Measurements from ENCODE around the gene ASAP3. TPM values are rescaled to one million over a fixed set of nuclear protein-coding genes. Genes with fewer than 3 reads are reported as not detected.

The ASAP3 gene
- total RNA-seq, 1 experiment from 2014 or later, result 17.6 TPM

DNA sequence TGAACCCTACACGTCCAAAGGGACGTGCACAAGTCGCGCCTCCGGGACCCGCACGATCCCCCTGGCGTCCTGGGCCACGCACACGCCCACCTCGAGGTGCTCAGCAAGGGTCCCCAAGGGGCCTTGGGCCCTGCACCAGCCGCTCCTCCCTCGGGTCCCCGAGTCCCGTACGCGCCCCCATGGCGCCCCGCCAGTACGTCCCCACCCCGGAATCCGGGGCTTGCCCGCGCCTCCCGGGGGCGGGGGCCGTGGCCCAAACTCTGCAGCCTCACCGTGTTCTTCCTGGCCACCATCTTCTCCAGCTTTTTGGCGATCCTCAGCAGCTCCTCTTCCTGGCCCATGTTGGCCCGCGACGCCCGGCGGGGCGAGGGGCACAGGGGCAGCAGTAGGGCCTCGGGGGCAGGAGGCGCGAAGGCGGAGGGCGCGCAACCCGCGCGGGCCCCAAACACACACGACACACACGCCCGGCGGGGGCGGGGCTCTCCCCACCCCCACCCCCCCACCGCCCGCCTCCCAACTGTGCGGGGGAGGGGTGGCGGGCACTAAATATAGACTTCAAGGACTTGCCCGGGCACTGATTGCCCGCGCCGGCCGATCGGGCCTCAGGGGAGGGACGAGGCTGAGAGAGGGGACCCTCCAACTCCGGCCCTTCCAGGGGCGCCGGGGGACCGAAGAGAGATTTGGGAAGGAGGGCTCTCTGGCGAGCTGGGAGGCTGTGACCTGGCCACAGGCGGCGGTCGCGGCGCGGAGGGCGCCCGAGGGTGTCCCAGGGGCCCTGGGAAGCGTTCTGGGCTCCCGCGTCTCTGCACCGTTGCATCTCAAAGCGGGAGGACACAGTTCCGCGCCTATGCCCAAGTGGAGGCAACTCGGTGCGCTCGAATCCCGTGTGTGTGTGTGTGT is 59.4 kb downstream of the ASAP3 start, which contains the start of gene TCEA3:
Gene TCEA3 (minus strand): TSS at position 456 of the 900 bp plus-strand sequence. CDS start 115 bp downstream, at position 341.
- CTCF ChIA-PET, result interaction anchor here (0.6 to 0.8 kb wide), 4 partner anchors 29 to 326 kb away, joined by 3 to 4 read pairs (median 4); no protein-coding TSS in a partner anchor
- intact Hi-C loops (cut with micrococcal nuclease; ENCODE audit: unreplicated experiment), result no loop called here
- POLR2A ChIA-PET (ENCODE audit: unreplicated experiment), result interaction anchor here (0.7 kb wide), 1 partner anchor 91 kb away, joined by 7 read pairs; no protein-coding TSS in a partner anchor
- TF ChIP-seq EZH2 (IDR thresholded peaks at IDR 0.05; ENCODE audit: low read depth), result no peak
- TF ChIP-seq, protein P1, sequence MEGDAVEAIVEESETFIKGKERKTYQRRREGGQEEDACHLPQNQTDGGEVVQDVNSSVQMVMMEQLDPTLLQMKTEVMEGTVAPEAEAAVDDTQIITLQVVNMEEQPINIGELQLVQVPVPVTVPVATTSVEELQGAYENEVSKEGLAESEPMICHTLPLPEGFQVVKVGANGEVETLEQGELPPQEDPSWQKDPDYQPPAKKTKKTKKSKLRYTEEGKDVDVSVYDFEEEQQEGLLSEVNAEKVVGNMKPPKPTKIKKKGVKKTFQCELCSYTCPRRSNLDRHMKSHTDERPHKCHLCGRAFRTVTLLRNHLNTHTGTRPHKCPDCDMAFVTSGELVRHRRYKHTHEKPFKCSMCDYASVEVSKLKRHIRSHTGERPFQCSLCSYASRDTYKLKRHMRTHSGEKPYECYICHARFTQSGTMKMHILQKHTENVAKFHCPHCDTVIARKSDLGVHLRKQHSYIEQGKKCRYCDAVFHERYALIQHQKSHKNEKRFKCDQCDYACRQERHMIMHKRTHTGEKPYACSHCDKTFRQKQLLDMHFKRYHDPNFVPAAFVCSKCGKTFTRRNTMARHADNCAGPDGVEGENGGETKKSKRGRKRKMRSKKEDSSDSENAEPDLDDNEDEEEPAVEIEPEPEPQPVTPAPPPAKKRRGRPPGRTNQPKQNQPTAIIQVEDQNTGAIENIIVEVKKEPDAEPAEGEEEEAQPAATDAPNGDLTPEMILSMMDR (conservative IDR thresholded peaks at IDR 0.05), result no peak
- Histone ChIP-seq H3K79me2 (ENCODE audit: low read depth) (no peaks in the 10 kb centered on the region), H4K20me1 (ENCODE audit: insufficient read depth) (no peaks in the 10 kb centered on the region), H3K27me3 (ENCODE audit: insufficient read depth, low read depth) (no peaks in the 10 kb centered on the region), H3K9me2 (ENCODE audit: insufficient read depth) (no peaks in the 10 kb centered on the region), H3K4me1 (replicated peaks; ENCODE audit: insufficient read depth) (no peaks in the 10 kb centered on the region), H3K4me2 (no peak within 1 kb of the TSS), H3K4me3 (no peak within 1 kb of the TSS), H3K27ac (no peak within 1 kb of the TSS), H2AFZ (no peak within 1 kb of the TSS), H3K9me3 (ENCODE audit: insufficient read depth, low read depth) (no peaks in the 10 kb centered on the region), H3K36me3 (ENCODE audit: low read depth) (no peaks in the 10 kb centered on the region), H3F3A (ENCODE audit: insufficient read depth, low read depth) (0 out of 2 replicates have a peak, but pooled peaks cover 2% of the 10 kb centered on the region)
- no peak for DNase-seq
- no TSS peak for BruUV-seq (replicated peaks)

DNA sequence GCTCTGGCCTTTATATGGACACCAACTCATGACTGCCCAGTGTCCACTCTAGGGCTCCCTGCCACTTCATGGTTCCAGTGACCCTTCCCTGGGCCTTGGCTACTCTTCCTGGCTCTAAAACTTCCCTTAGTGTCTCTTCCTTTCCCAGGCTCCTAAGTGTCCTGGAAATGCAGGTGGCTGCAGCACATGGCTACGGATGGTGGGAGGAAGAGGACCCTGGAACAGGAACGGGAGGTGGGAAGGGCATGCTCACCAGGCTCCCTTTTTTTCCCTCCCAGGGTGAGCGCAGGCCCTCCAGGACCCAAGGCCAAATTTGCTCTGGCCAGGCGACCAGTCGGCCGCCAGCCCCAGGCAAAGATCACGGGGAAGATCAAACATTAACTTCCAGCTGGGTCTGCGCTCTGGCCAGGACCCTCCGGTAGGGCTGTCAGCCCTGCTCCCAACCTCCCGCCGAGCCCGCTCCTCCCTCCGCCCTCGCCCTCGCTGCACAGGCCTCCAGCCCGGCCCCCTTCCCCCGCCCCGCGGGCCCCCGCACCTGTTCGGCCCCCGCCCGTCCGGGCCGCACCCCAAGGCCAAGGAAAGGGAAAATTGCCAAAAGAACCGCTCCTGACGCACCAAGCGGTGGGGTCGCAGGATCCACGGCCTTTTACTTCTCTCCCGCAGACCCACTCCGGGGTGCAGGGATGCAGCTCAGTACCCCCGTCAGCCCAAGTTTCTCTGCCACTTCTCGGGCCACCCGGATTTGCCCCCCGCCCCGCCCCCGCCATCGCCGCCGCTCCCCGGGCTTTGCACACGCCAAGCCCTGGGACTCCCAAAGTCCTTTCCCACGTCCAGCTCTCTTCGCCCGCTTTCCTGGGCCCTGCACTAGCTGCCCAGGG is 60.3 kb downstream of the ASAP3 start:
- Histone ChIP-seq H3F3A (ENCODE audit: insufficient read depth, low read depth) (0 out of 2 replicates have a peak, but pooled peaks cover 2% of the 10 kb centered on the region), H3K27ac (no peak overlapping the region), H3K4me1 (replicated peaks; ENCODE audit: insufficient read depth) (no peaks in the 10 kb centered on the region), H3K4me3 (no peak overlapping the region), H3K9me2 (ENCODE audit: insufficient read depth) (no peaks in the 10 kb centered on the region), H3K4me2 (no peak overlapping the region), H4K20me1 (ENCODE audit: insufficient read depth) (no peaks in the 10 kb centered on the region), H3K9me3 (ENCODE audit: insufficient read depth, low read depth) (no peaks in the 10 kb centered on the region), H3K27me3 (ENCODE audit: insufficient read depth, low read depth) (no peaks in the 10 kb centered on the region), H2AFZ (no peak overlapping the region), H3K36me3 (ENCODE audit: low read depth) (no peaks in the 10 kb centered on the region), H3K79me2 (ENCODE audit: low read depth) (no peaks in the 10 kb centered on the region)
- DNase-seq, result no peak
- CTCF ChIA-PET, result interaction anchor here (0.6 to 0.7 kb wide), 3 partner anchors 41 to 325 kb away, joined by 3 to 4 read pairs (median 3); no protein-coding TSS in a partner anchor
- POLR2A ChIA-PET (ENCODE audit: unreplicated experiment), result interaction anchor here (0.7 kb wide), 1 partner anchor 92 kb away, joined by 7 read pairs; no protein-coding TSS in a partner anchor
- no TSS peak for BruUV-seq (replicated peaks)
- intact Hi-C loops (cut with micrococcal nuclease; ENCODE audit: unreplicated experiment), result no loop called here
- TF ChIP-seq EZH2 (IDR thresholded peaks at IDR 0.05; ENCODE audit: low read depth), result no peak
- TF ChIP-seq, protein P1 (conservative IDR thresholded peaks at IDR 0.05), result no peak

DNA sequence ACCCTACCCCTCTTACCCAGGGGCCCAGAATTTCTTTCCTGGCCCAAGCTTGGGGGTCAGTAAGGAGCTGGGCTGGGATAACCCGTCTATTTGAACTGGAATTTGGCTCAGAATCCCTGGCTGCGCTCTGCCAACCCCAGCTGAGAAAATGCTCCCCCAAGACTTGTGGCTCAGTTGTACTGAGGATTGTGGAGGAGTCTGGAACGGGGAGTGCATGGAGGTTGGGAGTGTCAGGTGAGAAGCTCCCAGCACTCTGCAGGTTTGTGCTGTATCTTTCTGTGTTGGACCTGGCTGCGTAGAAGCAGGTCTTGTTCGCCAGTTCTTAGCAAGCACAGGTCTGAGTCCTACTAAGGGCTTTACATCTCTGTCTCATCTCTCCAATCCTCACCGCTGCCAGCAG is 61.0 kb downstream of the ASAP3 start:
- no TSS peak for BruUV-seq (replicated peaks)
- no peak overlapping the region for H2AFZ ChIP-seq
- CTCF ChIA-PET, result no interaction called here
- H4K20me1 ChIP-seq (ENCODE audit: insufficient read depth), result no peaks in the 10 kb centered on the region
- POLR2A ChIA-PET (ENCODE audit: unreplicated experiment), result no interaction called here
- H3K27me3 ChIP-seq (ENCODE audit: insufficient read depth, low read depth), result no peaks in the 10 kb centered on the region
- no peaks in the 10 kb centered on the region for H3K9me2 ChIP-seq (ENCODE audit: insufficient read depth)
- no peaks in the 10 kb centered on the region for H3K79me2 ChIP-seq (ENCODE audit: low read depth)
- 0 out of 2 replicates have a peak, but pooled peaks cover 2% of the 10 kb centered on the region for H3F3A ChIP-seq (ENCODE audit: insufficient read depth, low read depth)
- no peaks in the 10 kb centered on the region for H3K9me3 ChIP-seq (ENCODE audit: insufficient read depth, low read depth)
- H3K4me1 ChIP-seq (replicated peaks; ENCODE audit: insufficient read depth), result no peaks in the 10 kb centered on the region
- no peak overlapping the region for H3K27ac ChIP-seq
- no peaks in the 10 kb centered on the region for H3K36me3 ChIP-seq (ENCODE audit: low read depth)
- TF ChIP-seq EZH2 (IDR thresholded peaks at IDR 0.05; ENCODE audit: low read depth), result no peak
- TF ChIP-seq, protein P1 (conservative IDR thresholded peaks at IDR 0.05), result no peak
- intact Hi-C loops (cut with micrococcal nuclease; ENCODE audit: unreplicated experiment), result no loop called here
- H3K4me2 ChIP-seq, result no peak overlapping the region
- H3K4me3 ChIP-seq, result no peak overlapping the region
- no peak for DNase-seq
